ENCODE data around the gene CBX4. TPM values are rescaled to one million over a fixed set of nuclear protein-coding genes. Genes with fewer than 3 reads are reported as not detected.

The CBX4 gene
- total RNA-seq, 1 donor from 2014 or later: 2.7 TPM

DNA sequence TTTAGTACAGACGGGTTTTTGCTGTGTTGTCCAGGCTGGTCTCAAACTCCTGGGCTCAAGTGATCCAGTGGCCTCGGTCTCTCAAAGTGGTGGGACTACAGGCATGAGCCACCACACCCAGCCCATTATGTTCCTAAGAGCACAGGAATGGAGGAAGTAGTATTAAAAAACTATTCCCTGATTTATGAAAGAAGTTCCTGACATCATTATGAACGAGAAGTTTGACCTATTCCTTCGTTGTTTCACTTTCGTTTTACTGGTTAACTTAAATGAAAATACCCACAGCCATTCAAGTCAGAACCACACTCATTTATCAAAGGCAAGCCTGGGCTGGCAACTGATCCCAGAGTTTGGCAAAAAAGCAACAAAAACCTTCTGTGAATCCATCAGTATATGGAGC lies 13.5 kb upstream of the CBX4 start:
- Histone ChIP-seq H3K36me3 (no peaks in the 10 kb centered on the region), H3K4me1 (peaks cover 9% of the 10 kb centered on the region), H4K20me1 (ENCODE audit: low read depth) (no peaks in the 10 kb centered on the region), H3K9me3 (ENCODE audit: low read depth) (no peaks in the 10 kb centered on the region), H3K9ac (no peak overlapping the region), H3K4me2 (no peak overlapping the region), H3F3A (ENCODE audit: low read depth) (no peaks in the 10 kb centered on the region), H3K27ac (no peak overlapping the region), H3K79me2 (ENCODE audit: low read depth) (no peaks in the 10 kb centered on the region), H3K4me3 (no peak overlapping the region), H2AFZ (replicated peaks) (no peak overlapping the region), H3K27me3 (peaks cover 18% of the 10 kb centered on the region)
- H3K27me3 Mint-ChIP-seq (ENCODE audit: insufficient read depth, low read depth): peaks cover 10% of the 10 kb centered on the region
- H3K4me1 Mint-ChIP-seq: peaks cover 27% of the 10 kb centered on the region
- no peak overlapping the region for H3K4me3 Mint-ChIP-seq
- TF ChIP-seq EZH2 (IDR thresholded peaks at IDR 0.05) (no peak), CTCF (IDR thresholded peaks at IDR 0.05) (no peak), EZH2phosphoT487 (IDR thresholded peaks at IDR 0.05) (no peak)
- H3K9me3 Mint-ChIP-seq: no peaks in the 10 kb centered on the region
- no peaks in the 10 kb centered on the region for H3K36me3 Mint-ChIP-seq
- no peak overlapping the region for H3K27ac Mint-ChIP-seq
- no peak for DNase-seq (ENCODE audit: low spot score)

DNA sequence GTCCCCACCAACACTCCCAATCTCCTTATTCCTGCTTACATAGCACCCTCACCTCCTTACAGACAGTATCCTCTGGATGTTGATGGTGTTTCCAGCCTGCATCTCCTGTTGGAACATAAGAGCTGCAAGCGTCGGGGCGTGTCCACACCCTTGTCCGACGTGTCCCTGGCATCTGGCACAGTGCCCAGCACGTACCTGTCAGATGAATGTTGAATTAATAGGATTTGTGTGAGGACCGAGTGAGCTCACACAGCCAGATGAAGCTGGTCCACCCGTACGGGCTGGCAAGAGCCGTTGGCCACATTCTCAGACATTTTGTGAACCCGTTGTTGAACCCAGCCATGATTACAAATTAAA lies 12.2 kb upstream of the CBX4 start:
- H2AFZ ChIP-seq (replicated peaks): no peak overlapping the region
- H3K4me1 ChIP-seq: peaks cover 9% of the 10 kb centered on the region
- no peaks in the 10 kb centered on the region for H3K36me3 ChIP-seq
- no peaks in the 10 kb centered on the region for H3K79me2 ChIP-seq (ENCODE audit: low read depth)
- Mint-ChIP-seq H3K9me3 (no peaks in the 10 kb centered on the region), H3K27me3 (ENCODE audit: insufficient read depth, low read depth) (peaks cover 10% of the 10 kb centered on the region), H3K4me3 (no peak overlapping the region), H3K36me3 (no peaks in the 10 kb centered on the region), H3K27ac (no peak overlapping the region), H3K4me1 (peaks cover 27% of the 10 kb centered on the region)
- H3F3A ChIP-seq (ENCODE audit: low read depth): no peaks in the 10 kb centered on the region
- peaks cover 29% of the 10 kb centered on the region for H3K27me3 ChIP-seq
- no peak overlapping the region for H3K27ac ChIP-seq
- no peak for TF ChIP-seq CTCF (IDR thresholded peaks at IDR 0.05)
- no peak for TF ChIP-seq EZH2phosphoT487 (IDR thresholded peaks at IDR 0.05)
- TF ChIP-seq EZH2 (IDR thresholded peaks at IDR 0.05): no peak
- H3K9me3 ChIP-seq (ENCODE audit: low read depth): no peaks in the 10 kb centered on the region
- H3K9ac ChIP-seq: no peak overlapping the region
- H4K20me1 ChIP-seq (ENCODE audit: low read depth): no peaks in the 10 kb centered on the region
- DNase-seq (ENCODE audit: low spot score): no peak
- H3K4me3 ChIP-seq: no peak overlapping the region
- no peak overlapping the region for H3K4me2 ChIP-seq

- Histone ChIP-seq H3K36me3 (no peaks in the 10 kb centered on the region), H3K79me2 (ENCODE audit: low read depth) (no peaks in the 10 kb centered on the region), H4K20me1 (ENCODE audit: low read depth) (no peaks in the 10 kb centered on the region), H3K4me1 (peaks cover 9% of the 10 kb centered on the region), H3F3A (ENCODE audit: low read depth) (no peaks in the 10 kb centered on the region), H3K27me3 (peaks cover 35% of the 10 kb centered on the region), H3K4me3 (no peak overlapping the region), H3K9me3 (ENCODE audit: low read depth) (no peaks in the 10 kb centered on the region), H2AFZ (replicated peaks) (no peak overlapping the region), H3K9ac (no peak overlapping the region), H3K4me2 (no peak overlapping the region), H3K27ac (no peak overlapping the region)
- Mint-ChIP-seq H3K27ac (peak overlapping the region; percentile 76), H3K4me1 (peaks cover 30% of the 10 kb centered on the region), H3K9me3 (no peaks in the 10 kb centered on the region), H3K4me3 (no peak overlapping the region), H3K27me3 (ENCODE audit: insufficient read depth, low read depth) (peaks cover 10% of the 10 kb centered on the region), H3K36me3 (no peaks in the 10 kb centered on the region)
- no peak for DNase-seq (ENCODE audit: low spot score)
- TF ChIP-seq EZH2phosphoT487 (IDR thresholded peaks at IDR 0.05) (no peak), EZH2 (IDR thresholded peaks at IDR 0.05) (no peak), CTCF (IDR thresholded peaks at IDR 0.05) (no peak)
Measured at GRCh38 chr17:79850571-79851460, 11.6 kb upstream of the CBX4 start.
